IMR-90 (cell line): ENCODE data around the gene SLC22A2. TPM values are rescaled to one million over a fixed set of nuclear protein-coding genes. Genes with fewer than 3 reads are reported as not detected.

Experiments
- ATAC-seq: fragments of 200-7000 bp; cut with Tn5 transposase; 2 replicates; pipeline ENCODE4 v1.9.1; 2020; ENCODE audit warnings: low read depth, mild to moderate bottlenecking, moderate library complexity
- BruUV-seq: library from RNA; stranded (reverse); fragments of 400-500 nt; replicated peaks from 2 replicates; lab custom pipeline; 2021; lab: Mats Ljungman, UMichigan
- CTCF ChIA-PET: fragments of 300-600 bp; formaldehyde crosslinking; extraction: SDS; loops from one replicate; lab custom pipeline; 2021; ENCODE audit warnings: antibody characterized with exemption; lab: Yijun Ruan, JAX
- POLR2A ChIA-PET: fragments of 300-600 bp; sonication (Branson Sonifier 250); formaldehyde crosslinking; loops from one replicate; lab custom pipeline; 2022; ENCODE audit warnings: antibody characterized with exemption; ENCODE audit not compliant: unreplicated experiment; lab: Charles Lee
- DNase-seq: peaks from one replicate; pipeline ENCODE4 v3.0.0; 2013
- H2AFZ ChIP-seq: replicated peaks from 2 replicates; pipeline ENCODE3; 2013; ENCODE audit warnings: low read length, mild to moderate bottlenecking; ENCODE audit not compliant: poor library complexity
- H2AK5ac ChIP-seq: 2 replicates; pipeline ENCODE4 v1.6.1; 2013; ENCODE audit warnings: low read depth, low read length, inconsistent platforms
- H2AK9ac ChIP-seq: replicated peaks from 2 replicates; pipeline ENCODE3; 2013; ENCODE audit warnings: mild to moderate bottlenecking, low read depth, low read length, moderate library complexity; ENCODE audit not compliant: poor library complexity
- H2BK120ac ChIP-seq: 2 replicates; pipeline ENCODE4 v1.6.1; 2013; ENCODE audit warnings: low read depth, low read length, inconsistent platforms
- H2BK15ac ChIP-seq: 3 replicates; pipeline ENCODE4 v1.6.1; 2013; ENCODE audit warnings: low read depth, low read length, inconsistent platforms
- H2BK20ac ChIP-seq: 2 replicates; pipeline ENCODE4 v1.6.1; 2013; ENCODE audit warnings: low read depth, mild to moderate bottlenecking, inconsistent platforms, low read length, moderate library complexity
- H2BK5ac ChIP-seq: 2 replicates; pipeline ENCODE4 v1.6.1; 2013; ENCODE audit warnings: mild to moderate bottlenecking, low read depth, low read length, inconsistent platforms; ENCODE audit not compliant: poor library complexity, severe bottlenecking
- H3K14ac ChIP-seq: replicated peaks from 2 replicates; pipeline ENCODE4 v1.6.1; 2013; ENCODE audit warnings: low read depth, low read length, inconsistent platforms
- H3K18ac ChIP-seq: 2 replicates; pipeline ENCODE4 v1.6.1; 2013; ENCODE audit warnings: low read depth, low read length, control low read depth
- H3K23ac ChIP-seq: 2 replicates; pipeline ENCODE4 v1.6.1; 2013; ENCODE audit warnings: low read depth, low read length, inconsistent platforms
- H3K27ac ChIP-seq: 2 replicates; pipeline ENCODE4 v1.5.1; 2013; ENCODE audit warnings: mild to moderate bottlenecking, control low read depth, low read length; ENCODE audit not compliant: insufficient read depth
- H3K27me3 ChIP-seq: 2 replicates; pipeline ENCODE4 v1.6.1; 2013; ENCODE audit warnings: low read length; ENCODE audit not compliant: control insufficient read depth, insufficient read depth
- H3K36me3 ChIP-seq: 2 replicates; pipeline ENCODE4 v1.6.1; 2013; ENCODE audit warnings: low read length, mixed read lengths; ENCODE audit not compliant: control insufficient read depth, insufficient read depth
- H3K4ac ChIP-seq: 2 replicates; pipeline ENCODE4 v1.6.1; 2013; ENCODE audit warnings: low read depth, low read length, inconsistent platforms
- H3K4me1 ChIP-seq: 2 replicates; pipeline ENCODE4 v1.6.1; 2013; ENCODE audit warnings: low read length, mixed read lengths; ENCODE audit not compliant: control insufficient read depth, insufficient read depth
- H3K4me2 ChIP-seq: 2 replicates; pipeline ENCODE4 v1.6.1; 2013; ENCODE audit warnings: low read depth, mild to moderate bottlenecking, control low read depth, low read length, moderate library complexity
- H3K4me3 ChIP-seq: 2 replicates; pipeline ENCODE4 v1.5.1; 2013; ENCODE audit warnings: low read depth, mild to moderate bottlenecking, control low read depth, low read length, moderate library complexity; ENCODE audit not compliant: insufficient read depth
- H3K56ac ChIP-seq: 2 replicates; pipeline ENCODE4 v1.6.1; 2013; ENCODE audit warnings: low read length, inconsistent platforms; ENCODE audit not compliant: insufficient read depth; ENCODE audit errors: extremely low read depth
- H3K79me1 ChIP-seq, 2 experiments: 2 replicates each; pipeline ENCODE4 v1.6.1; 2013; ENCODE audit warnings: low read length in 2 of 2, inconsistent platforms in 1 of 2, low read depth in 1 of 2
- H3K9ac ChIP-seq: 2 replicates; pipeline ENCODE4 v1.6.1; 2013; ENCODE audit warnings: low read depth, low read length, control low read depth
- H3K9me1 ChIP-seq: 2 replicates; pipeline ENCODE4 v1.6.1; 2013; ENCODE audit warnings: low read length, inconsistent platforms; ENCODE audit not compliant: insufficient read depth
- H3K9me3 ChIP-seq: 2 replicates; pipeline ENCODE4 v1.6.1; 2013; ENCODE audit warnings: low read length; ENCODE audit not compliant: control insufficient read depth, insufficient read depth
- H4K20me1 ChIP-seq: 2 replicates; pipeline ENCODE4 v1.6.1; 2013; ENCODE audit warnings: low read length, inconsistent platforms; ENCODE audit not compliant: insufficient read depth
- H4K5ac ChIP-seq: 2 replicates; pipeline ENCODE4 v1.6.1; 2013; ENCODE audit warnings: mild to moderate bottlenecking, low read depth, low read length, control low read depth
- H4K8ac ChIP-seq, 2 experiments: 2 replicates each; pipeline ENCODE4 v1.6.1; 2013; ENCODE audit warnings: low read depth in 2 of 2, low read length in 2 of 2, control low read depth in 1 of 2, inconsistent platforms in 1 of 2
- H4K91ac ChIP-seq: 2 replicates; pipeline ENCODE4 v1.6.1; 2013; ENCODE audit warnings: low read depth, low read length, inconsistent platforms; ENCODE audit not compliant: insufficient read depth
- CHD1 ChIP-seq: IDR thresholded peaks from 2 replicates; pipeline ENCODE4 v1.6.1; 2012; ENCODE audit warnings: low read depth, low read length, improper control_type of control experiment
- CTCF ChIP-seq: conservative IDR thresholded peaks from 2 replicates; pipeline ENCODE4 v1.5.1; 2012; ENCODE audit warnings: mild to moderate bottlenecking, low read depth, low read length, improper control_type of control experiment
- MAZ ChIP-seq: IDR thresholded peaks from 2 replicates; pipeline ENCODE4 v1.6.1; 2012; ENCODE audit warnings: low read depth, mild to moderate bottlenecking, low read length, improper control_type of control experiment, moderate library complexity, borderline replicate concordance
- WGBS, 2 experiments: methylation state at CpG; one replicate each; pipeline versions ENCODE4 v1.1.5 to v1.1.7; 2013; ENCODE audit warnings: missing lambda C conversion rate in 2 of 2; ENCODE audit not compliant: insufficient read length in 1 of 2; ENCODE audit errors: extremely low coverage in 2 of 2; 5-methylcytosine and 5-hydroxymethylcytosine counted together
- dilution Hi-C: fragments of 300-500 bp; cut with HindIII; formaldehyde crosslinking; loops from one replicate; pipeline ENCODE4 v1.14.3; 2018; ENCODE audit warnings: low sequenced_read_pairs; ENCODE audit not compliant: unreplicated experiment
- in situ Hi-C: fragments of 300-500 bp; cut with MboI; formaldehyde crosslinking; loops from 3 replicates; pipeline ENCODE4 v1.14.3; 2019; ENCODE audit warnings: low sequenced_read_pairs, inconsistent platforms, mixed read lengths
- intact Hi-C: fragments of 100-400 bp; cut with micrococcal nuclease; formaldehyde crosslinking; loops from 2 replicates; pipeline ENCODE4 v1.10.0; 2022
- polyA plus RNA-seq, 3 experiments: library from polyadenylated mRNA; depleted of rRNA; stranded (reverse); fragments of >200 nt; gene quantifications; 2 replicates each; pipeline ENCODE4 v1.2.3, GENCODE V29; 2012; ENCODE audit warnings: low replicate concordance in 1 of 3
- total RNA-seq: library from RNA; depleted of rRNA; stranded (reverse); fragments of >200 nt; gene quantifications from 2 replicates; pipeline ENCODE4 v1.2.3, GENCODE V29; 2012

Gene SLC22A2
- total and polyA plus RNA-seq, 2 of the 4 experiments (the other 2 are of a cell fraction): not detected

DNA sequence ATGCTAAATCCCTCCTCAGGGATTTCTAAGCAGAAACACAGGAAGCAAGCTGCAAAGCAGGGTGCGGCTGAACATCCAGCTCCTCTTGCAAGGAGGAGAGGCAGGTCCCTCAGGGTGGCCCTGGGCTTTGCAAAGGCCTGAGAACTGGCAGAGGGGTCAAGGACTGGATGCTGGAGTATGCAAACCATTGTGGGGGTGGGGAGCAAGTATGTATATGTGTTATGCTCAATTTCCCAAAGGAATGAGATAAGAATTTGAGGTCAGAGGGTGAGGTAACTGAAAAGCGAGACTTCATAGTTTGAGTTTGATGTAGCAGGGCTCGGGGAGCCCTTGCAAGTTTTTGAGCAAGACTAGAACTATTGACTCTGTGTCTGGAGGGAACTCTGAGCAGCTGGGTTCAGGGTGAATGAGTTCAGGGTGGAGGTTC is 11.2 kb downstream of the SLC22A2 start:
- no peak overlapping the region for H3K23ac ChIP-seq
- dilution Hi-C loops: no loop called here
- H3K9me1 ChIP-seq: no peaks in the 10 kb centered on the region
- no peak overlapping the region for H2AK5ac ChIP-seq
- no peak overlapping the region for H3K4me3 ChIP-seq
- no peak overlapping the region for H3K18ac ChIP-seq
- no peak overlapping the region for H2AFZ ChIP-seq
- ChIA-PET CTCF (no interaction called here), POLR2A (no interaction called here)
- no peak overlapping the region for H3K4me2 ChIP-seq
- no peak overlapping the region for H3K27ac ChIP-seq
- peaks cover 6% of the 10 kb centered on the region; the same call in 1 of the 2 replicates for H3K9me3 ChIP-seq
- TF ChIP-seq CHD1 (no peak), CTCF (no peak), MAZ (no peak)
- H2BK20ac ChIP-seq: no peak overlapping the region
- no TSS peak for BruUV-seq
- no peak overlapping the region for H4K91ac ChIP-seq
- H2AK9ac ChIP-seq: no peak overlapping the region
- no peak overlapping the region for H2BK15ac ChIP-seq
- WGBS, 2 experiments: 13% methylated on average over 2 of the region's 3 CpGs; no CpG with 5 or more reads in 1 of the 2 experiments
- H3K56ac ChIP-seq: no peak overlapping the region
- intact Hi-C loops: no loop called here
- no peaks in the 10 kb centered on the region for H3K79me1 ChIP-seq
- no peak overlapping the region for H2BK120ac ChIP-seq
- no peak overlapping the region for H3K14ac ChIP-seq
- no peak overlapping the region for H2BK5ac ChIP-seq
- no peak for DNase-seq
- H3K27me3 ChIP-seq: no peaks in the 10 kb centered on the region
- no peak overlapping the region for H3K4ac ChIP-seq
- ATAC-seq: no peak
- no peak overlapping the region for H4K8ac ChIP-seq
- H3K4me1 ChIP-seq: no peaks in the 10 kb centered on the region
- no peak overlapping the region for H3K9ac ChIP-seq
- H4K5ac ChIP-seq: no peak overlapping the region
- H3K36me3 ChIP-seq: no peaks in the 10 kb centered on the region
- H4K20me1 ChIP-seq: no peaks in the 10 kb centered on the region
- in situ Hi-C loops: no loop called here
